D721Med (cell line): ENCODE measurements around the gene TFEC.

Experiments
- DNase-seq: peaks from one replicate; pipeline ENCODE4 v3.0.0; 2011; ENCODE audit warnings: low spot score; ENCODE audit not compliant: insufficient read length
- FAIRE-seq: peaks from 2 replicates; lab custom pipeline; 2011; peaks lifted over from hg19 to GRCh38; lab: Jason Lieb, UNC
- TF ChIP-seq, protein P1 (sequence below): IDR thresholded peaks from 2 replicates; pipeline ENCODE4 v1.5.1; 2012; ENCODE audit warnings: mild to moderate bottlenecking, control low read depth; ENCODE audit not compliant: insufficient read depth; ENCODE audit errors: missing control alignments

Gene TFEC

DNA sequence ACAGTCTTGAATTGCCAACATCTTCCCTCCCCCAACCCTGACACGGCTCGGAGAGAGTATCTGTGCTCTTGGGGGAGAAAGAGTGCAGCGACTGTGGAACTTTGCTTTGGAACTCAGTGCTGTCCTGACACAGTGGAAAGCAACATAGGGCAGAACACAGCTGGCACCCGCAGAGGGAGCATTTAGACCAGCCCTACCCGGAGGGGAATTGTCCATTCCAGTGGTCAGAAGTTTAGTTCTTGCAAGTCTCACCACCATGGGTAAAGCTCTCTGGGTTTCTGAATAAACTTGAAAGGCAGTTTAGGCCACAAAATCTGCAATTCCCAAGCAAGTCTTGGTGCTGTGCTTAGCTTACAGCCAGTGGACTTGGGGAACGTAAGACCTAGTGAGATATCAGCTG, 34.9 kb downstream of the TFEC start:
- FAIRE-seq (no peak), DNase-seq (no peak)
- TF ChIP-seq, protein P1, sequence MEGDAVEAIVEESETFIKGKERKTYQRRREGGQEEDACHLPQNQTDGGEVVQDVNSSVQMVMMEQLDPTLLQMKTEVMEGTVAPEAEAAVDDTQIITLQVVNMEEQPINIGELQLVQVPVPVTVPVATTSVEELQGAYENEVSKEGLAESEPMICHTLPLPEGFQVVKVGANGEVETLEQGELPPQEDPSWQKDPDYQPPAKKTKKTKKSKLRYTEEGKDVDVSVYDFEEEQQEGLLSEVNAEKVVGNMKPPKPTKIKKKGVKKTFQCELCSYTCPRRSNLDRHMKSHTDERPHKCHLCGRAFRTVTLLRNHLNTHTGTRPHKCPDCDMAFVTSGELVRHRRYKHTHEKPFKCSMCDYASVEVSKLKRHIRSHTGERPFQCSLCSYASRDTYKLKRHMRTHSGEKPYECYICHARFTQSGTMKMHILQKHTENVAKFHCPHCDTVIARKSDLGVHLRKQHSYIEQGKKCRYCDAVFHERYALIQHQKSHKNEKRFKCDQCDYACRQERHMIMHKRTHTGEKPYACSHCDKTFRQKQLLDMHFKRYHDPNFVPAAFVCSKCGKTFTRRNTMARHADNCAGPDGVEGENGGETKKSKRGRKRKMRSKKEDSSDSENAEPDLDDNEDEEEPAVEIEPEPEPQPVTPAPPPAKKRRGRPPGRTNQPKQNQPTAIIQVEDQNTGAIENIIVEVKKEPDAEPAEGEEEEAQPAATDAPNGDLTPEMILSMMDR = no peak

DNA sequence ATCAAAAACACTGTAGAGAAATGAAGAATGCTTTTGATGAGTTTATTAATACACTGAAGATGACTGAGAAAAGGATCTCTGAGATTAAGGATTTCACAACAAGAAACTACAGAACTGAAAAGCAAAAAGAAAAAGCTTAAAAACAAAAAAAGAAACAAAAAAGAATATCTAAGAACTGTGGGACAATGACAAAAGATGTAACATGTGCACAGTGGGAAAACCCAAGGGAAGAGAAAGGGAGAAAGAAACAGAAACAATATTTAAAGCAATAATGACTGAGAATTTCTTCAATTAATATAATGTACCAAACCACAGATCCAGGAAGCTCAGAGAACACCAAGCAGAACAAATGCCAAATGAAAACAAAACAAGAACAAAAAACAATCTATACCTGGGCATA, 42.2 kb downstream of the TFEC start:
- DNase-seq = no peak
- no peak for FAIRE-seq

DNA sequence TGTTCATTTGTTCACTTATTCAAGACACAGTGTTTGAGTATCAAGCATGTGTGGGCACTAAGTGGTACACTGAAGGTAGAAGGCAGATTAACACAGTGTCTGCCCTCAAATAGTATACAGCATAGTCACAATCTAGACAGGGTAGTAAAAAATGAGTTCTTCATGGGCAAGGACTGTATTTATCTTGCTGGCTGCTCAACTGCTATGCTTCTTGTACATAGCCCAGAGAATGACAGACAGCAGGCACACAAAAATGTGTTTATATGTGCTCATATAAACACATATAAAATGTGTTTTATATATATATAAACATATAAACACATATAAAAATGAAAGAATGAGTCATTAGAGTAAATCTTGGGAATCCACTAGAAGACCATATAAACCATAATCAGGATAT, 43.1 kb downstream of the TFEC start:
- DNase-seq = no peak
- no peak for FAIRE-seq
- TF ChIP-seq, protein P1 = no peak

More for the DNA sequence above, 42.2 kb downstream of the TFEC start:
- TF ChIP-seq, protein P1 = no peak

DNA sequence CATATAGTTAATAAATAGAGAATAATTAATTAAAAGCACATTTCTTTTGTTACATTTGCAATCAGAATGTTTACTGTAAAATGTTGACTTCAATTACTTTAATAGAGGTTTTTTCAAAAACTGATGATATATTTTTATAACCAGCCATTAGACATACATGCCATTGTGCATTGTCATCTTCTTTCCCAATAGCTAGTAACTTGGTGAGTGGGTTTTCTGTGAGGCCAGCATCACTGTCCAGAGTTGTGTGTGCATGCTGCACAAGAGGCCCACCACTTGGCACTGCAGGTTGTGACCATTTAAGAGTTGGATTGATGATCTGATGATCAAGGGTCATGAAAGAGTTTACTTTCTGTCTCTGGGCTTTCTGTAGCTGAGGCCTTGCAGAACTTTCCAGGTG, 46.5 kb downstream of the TFEC start:
- TF ChIP-seq, protein P1 = no peak
- FAIRE-seq (no peak), DNase-seq (no peak)

DNA sequence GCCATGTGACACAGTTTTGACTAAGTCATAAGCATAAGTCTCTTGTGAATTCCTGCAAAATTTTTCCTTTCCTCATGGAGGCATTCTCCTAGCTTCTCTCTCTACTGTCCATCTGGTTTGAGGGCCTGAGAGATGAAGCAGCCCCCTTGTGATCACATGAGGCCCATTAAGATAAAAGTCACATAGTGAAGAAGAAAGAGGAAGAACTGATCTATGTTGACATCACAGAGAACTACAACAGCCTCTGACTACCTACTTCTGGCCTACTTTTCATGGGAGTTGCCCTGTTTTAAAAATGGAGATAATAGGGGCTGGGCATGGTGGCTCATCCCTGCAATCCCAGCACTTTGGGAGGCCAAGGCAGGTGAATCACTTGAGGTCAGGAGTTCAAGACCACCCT, 50.4 kb downstream of the TFEC start:
- DNase-seq (no peak), FAIRE-seq (no peak)

DNA sequence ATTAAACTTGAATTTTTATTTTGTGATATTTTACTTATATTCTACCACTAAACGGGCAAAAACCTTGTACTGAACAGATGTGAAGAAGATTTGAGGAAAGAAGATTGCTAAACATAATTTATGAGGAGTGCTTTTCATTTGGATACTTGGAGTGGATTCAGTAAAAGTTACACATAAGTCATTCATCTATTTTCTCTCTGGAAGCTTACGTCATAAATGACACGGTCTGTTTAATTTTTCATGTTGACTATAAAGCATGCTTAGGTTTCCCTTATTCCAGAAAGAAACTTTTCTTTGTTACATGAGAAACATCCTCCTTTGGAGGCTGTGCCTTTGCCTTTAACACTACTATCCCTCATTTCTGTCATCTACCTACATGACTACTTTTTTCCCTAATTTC, 53.9 kb downstream of the TFEC start:
- DNase-seq (no peak), FAIRE-seq (no peak)
- TF ChIP-seq, protein P1 = no peak

More for the DNA sequence above, 50.4 kb downstream of the TFEC start:
- TF ChIP-seq, protein P1 = no peak

DNA sequence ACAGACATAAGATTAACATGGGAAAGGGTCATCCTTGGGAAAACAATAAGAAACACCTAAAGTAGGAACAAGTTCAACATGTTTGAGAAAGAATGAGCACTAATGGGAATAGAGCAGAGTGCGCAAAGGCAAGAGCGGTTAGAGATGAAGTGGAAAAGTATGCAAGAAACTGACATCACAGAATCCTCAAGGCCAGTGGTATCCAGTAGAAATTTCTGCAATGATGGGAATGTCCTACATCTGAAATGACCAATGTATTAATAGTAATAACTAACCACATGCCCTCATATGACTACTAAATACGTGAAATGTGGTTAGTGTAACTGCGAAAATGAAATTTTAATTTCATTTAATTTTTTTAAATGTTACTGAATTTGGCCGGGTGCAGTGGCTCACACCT, 54.8 kb downstream of the TFEC start:
- TF ChIP-seq, protein P1 = no peak

More for the DNA sequence above, 54.8 kb downstream of the TFEC start:
- no peak for FAIRE-seq
- DNase-seq = no peak
